HFFc6 (cell line): ENCODE data around the gene H3-3A. TPM values are rescaled to one million over a fixed set of nuclear protein-coding genes. Genes with fewer than 3 reads are reported as not detected.

Experiments used
- DNase-seq: peaks from one replicate; pipeline ENCODE4 v3.0.0-alpha.2; 2018
- H3K27ac Mint-ChIP-seq: 2 replicates; pipeline ENCODE4 v1.8.0; 2020; ENCODE audit warnings: mild to moderate bottlenecking, mixed read lengths
- H3K27me3 Mint-ChIP-seq: 2 replicates; pipeline ENCODE4 v1.8.0; 2021; ENCODE audit warnings: mild to moderate bottlenecking, moderate library complexity, mixed read lengths; ENCODE audit not compliant: insufficient read depth
- H3K36me3 Mint-ChIP-seq: 2 replicates; pipeline ENCODE4 v1.8.0; 2021; ENCODE audit warnings: low read depth, mixed read lengths
- H3K4me1 Mint-ChIP-seq: 2 replicates; pipeline ENCODE4 v1.8.0; 2020; ENCODE audit warnings: low read depth, mixed read lengths
- H3K4me3 Mint-ChIP-seq: 2 replicates; pipeline ENCODE4 v1.8.0; 2020; ENCODE audit warnings: mild to moderate bottlenecking, moderate library complexity, mixed read lengths
- H3K9me3 Mint-ChIP-seq: 2 replicates; pipeline ENCODE4 v1.8.0; 2020; ENCODE audit warnings: mild to moderate bottlenecking, mixed read lengths
- total RNA-seq, 6 experiments: library from RNA; stranded (reverse); fragmentation: NEBNext Ultra II Directional; extraction: Animal tissue kit (Norgen Biotek cat#: 25700); gene quantifications; 2 replicates in 1 of 6; 3 replicates in 5 of 6; pipeline ENCODE4 v1.2.3, GENCODE V29; 2021
- TF ChIP-seq, protein P1 (sequence below): fragments of 200-600 bp; sonication (generic); IDR thresholded peaks from 2 replicates; pipeline ENCODE4 v1.5.0; 2021; ENCODE audit warnings: antibody characterized with exemption, mild to moderate bottlenecking

Gene H3-3A
- total RNA-seq, 6 experiments from 2014 or later = 307 to 338 (median 326) TPM

DNA sequence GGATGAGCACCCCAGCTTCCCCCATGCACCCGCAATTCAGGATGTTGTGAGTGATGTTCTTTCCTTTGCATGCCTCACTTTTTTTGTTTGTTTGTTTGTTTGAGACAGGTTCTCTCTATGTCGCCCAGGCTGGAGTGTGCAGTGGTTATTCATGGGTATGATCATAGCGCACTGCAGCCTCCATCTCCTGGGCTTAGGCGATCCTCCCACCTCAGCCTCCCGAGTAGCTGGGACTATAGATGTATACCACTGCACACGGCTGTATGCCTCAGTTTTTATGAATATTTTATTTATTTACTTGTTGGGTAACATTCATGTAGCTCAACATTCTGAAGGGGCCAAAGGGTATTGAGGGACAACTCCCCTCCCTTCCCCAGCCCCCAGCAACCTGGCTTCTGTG, 54.8 kb downstream of the H3-3A start:
- H3K27ac Mint-ChIP-seq = no peak overlapping the region
- TF ChIP-seq, protein P1, sequence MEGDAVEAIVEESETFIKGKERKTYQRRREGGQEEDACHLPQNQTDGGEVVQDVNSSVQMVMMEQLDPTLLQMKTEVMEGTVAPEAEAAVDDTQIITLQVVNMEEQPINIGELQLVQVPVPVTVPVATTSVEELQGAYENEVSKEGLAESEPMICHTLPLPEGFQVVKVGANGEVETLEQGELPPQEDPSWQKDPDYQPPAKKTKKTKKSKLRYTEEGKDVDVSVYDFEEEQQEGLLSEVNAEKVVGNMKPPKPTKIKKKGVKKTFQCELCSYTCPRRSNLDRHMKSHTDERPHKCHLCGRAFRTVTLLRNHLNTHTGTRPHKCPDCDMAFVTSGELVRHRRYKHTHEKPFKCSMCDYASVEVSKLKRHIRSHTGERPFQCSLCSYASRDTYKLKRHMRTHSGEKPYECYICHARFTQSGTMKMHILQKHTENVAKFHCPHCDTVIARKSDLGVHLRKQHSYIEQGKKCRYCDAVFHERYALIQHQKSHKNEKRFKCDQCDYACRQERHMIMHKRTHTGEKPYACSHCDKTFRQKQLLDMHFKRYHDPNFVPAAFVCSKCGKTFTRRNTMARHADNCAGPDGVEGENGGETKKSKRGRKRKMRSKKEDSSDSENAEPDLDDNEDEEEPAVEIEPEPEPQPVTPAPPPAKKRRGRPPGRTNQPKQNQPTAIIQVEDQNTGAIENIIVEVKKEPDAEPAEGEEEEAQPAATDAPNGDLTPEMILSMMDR = no peak
- no peak overlapping the region for H3K4me3 Mint-ChIP-seq
- H3K36me3 Mint-ChIP-seq = no peaks in the 10 kb centered on the region
- no peaks in the 10 kb centered on the region; the same call in 1 of the 2 replicates for H3K4me1 Mint-ChIP-seq
- H3K27me3 Mint-ChIP-seq = peaks cover 12% of the 10 kb centered on the region
- no peak for DNase-seq
- H3K9me3 Mint-ChIP-seq = no peaks in the 10 kb centered on the region

DNA sequence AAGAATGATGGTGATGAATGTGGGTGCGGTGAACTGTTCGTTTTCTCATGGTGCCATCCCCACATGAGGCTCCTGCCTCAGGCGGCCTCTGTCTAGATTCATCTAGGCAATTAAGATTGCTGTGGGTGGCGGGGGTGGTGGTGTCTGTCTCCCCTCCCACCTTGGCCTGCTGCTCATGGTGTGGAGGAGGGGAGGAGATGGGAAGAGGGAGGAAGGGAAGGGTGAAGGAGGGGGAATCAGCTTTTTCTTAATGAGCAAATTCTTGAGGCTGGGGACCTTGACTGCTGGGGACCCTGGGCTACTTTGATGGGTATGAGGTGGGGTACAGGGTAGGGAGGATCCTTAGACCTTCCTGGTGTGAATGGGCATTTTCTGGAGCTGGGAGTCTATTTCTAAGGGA, 55.8 kb downstream of the H3-3A start:
- DNase-seq = no peak
- H3K27ac Mint-ChIP-seq = no peak overlapping the region
- no peaks in the 10 kb centered on the region for H3K9me3 Mint-ChIP-seq
- H3K4me1 Mint-ChIP-seq = peaks cover 7% of the 10 kb centered on the region
- H3K27me3 Mint-ChIP-seq = peaks cover 12% of the 10 kb centered on the region
- no peaks in the 10 kb centered on the region for H3K36me3 Mint-ChIP-seq
- TF ChIP-seq, protein P1 = no peak
- H3K4me3 Mint-ChIP-seq = no peak overlapping the region

DNA sequence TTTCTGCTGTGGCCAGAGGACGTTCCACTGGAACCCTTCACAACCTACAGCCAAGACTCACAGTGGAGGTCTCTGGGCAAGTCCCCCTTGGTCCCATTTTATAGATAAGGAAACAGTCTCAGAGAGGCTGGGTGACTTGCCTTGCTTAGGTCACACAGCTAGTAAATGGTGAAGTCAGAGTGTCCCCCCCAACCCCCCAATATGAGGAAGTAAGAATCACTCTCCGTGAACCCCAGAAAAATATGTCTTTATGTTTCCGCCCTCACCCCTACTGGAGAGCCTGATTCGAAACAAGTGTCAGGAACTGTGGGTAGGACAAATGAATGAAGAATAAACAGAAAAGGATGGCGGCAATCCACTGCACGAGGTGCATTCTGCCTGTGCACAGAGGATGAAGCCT, 56.7 kb downstream of the H3-3A start:
- Mint-ChIP-seq H3K4me1 (peaks cover 15% of the 10 kb centered on the region), H3K27me3 (peaks cover 12% of the 10 kb centered on the region), H3K4me3 (no peak overlapping the region), H3K9me3 (no peaks in the 10 kb centered on the region), H3K27ac (no peak overlapping the region), H3K36me3 (no peaks in the 10 kb centered on the region)
- TF ChIP-seq, protein P1 = no peak
- no peak for DNase-seq

DNA sequence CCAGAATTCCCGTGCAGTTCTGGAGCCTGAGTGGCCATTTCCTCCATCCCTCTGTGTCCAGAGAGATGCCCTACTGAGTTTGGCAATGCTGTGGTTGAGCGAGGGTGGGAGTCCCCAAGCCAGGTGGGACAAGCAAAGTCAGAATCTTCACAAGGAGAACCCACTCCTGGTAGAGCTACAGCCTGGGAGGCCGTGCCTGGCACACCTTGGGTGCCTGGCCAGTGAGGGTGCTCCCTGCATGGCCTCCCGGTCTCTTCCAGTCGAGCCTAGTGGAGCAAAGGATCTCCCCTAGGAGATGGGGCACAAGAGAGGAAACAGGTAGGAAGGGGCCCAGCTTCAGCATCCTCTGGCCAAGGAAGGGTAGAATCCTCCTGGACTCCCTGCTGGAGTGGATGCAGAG, 57.9 kb downstream of the H3-3A start:
- H3K9me3 Mint-ChIP-seq = no peaks in the 10 kb centered on the region
- TF ChIP-seq, protein P1 = no peak
- peak overlapping the region; percentile 79; the same call in 1 of the 2 replicates for H3K4me3 Mint-ChIP-seq
- DNase-seq = no peak
- no peaks in the 10 kb centered on the region for H3K36me3 Mint-ChIP-seq
- no peak overlapping the region for H3K27ac Mint-ChIP-seq
- peaks cover 12% of the 10 kb centered on the region for H3K27me3 Mint-ChIP-seq
- peaks cover 26% of the 10 kb centered on the region for H3K4me1 Mint-ChIP-seq

DNA sequence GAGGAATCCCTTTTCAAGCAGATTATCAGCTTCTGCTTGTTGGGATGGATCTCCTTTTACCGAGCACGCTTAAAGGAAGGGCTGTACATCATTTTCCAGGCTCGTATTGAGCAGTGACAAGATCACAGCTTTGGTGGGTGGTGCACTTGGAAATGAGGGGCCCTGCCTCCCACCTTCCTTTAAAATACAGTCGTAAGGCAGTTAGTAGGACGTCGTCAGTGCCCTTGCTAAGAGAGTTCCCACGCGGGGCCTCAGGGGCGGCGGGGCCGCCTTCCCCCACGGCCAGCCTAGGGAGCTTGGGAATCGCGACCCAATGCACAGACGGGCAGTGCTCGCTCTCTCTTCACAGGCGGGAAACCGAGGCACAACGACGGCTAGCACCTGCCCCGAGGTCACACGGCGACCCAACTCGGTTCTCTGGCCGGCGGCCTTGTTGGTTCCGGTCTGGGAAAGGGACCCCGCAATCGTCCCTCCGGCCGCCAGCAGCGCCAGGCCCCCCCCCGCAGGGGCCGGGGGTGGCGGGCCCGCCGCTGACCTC, 58.6 kb downstream of the H3-3A start:
- Mint-ChIP-seq H3K4me1 (peaks cover 27% of the 10 kb centered on the region), H3K4me3 (peak overlapping the region; percentile 79), H3K9me3 (no peaks in the 10 kb centered on the region), H3K27me3 (peaks cover 12% of the 10 kb centered on the region), H3K36me3 (no peaks in the 10 kb centered on the region), H3K27ac (no peak overlapping the region)
- DNase-seq = no peak
- TF ChIP-seq, protein P1 = no peak

Other genes with a start within 250 kb of the H3-3A start
- 10 to 100 TPM; 18.9 to 29.1 (median 22.0) TPM for gene TMEM63A, start 180.3 kb upstream of the H3-3A start, total RNA-seq
- gene LEFTY1, start 173.6 kb upstream of the H3-3A start, total RNA-seq = not detected
- gene PYCR2, start 138.5 kb upstream of the H3-3A start, total RNA-seq = 10 to 100 TPM; 50.7 to 56.3 (median 52.8) TPM
- gene LEFTY2, start 121.5 kb upstream of the H3-3A start, total RNA-seq = not detected
- 10 to 100 TPM; 16.1 to 18.1 (median 16.5) TPM for gene SDE2, start 63.4 kb upstream of the H3-3A start, total RNA-seq
- 10 to 100 TPM; 63.9 to 72.8 (median 70.5) TPM for gene ACBD3, start 124.0 kb downstream of the H3-3A start, total RNA-seq
- under 1 TPM in 1 of 6 experiments, not detected in 5; 0.14 TPM for gene MIXL1, start 160.9 kb downstream of the H3-3A start, total RNA-seq
- gene LIN9, start 246.4 kb downstream of the H3-3A start, total RNA-seq = 1 to 10 TPM; 3.6 to 5.2 (median 4.5) TPM